H9 (cell line): Measurements from ENCODE around the gene PNRC2. TPM values are rescaled to one million over a fixed set of nuclear protein-coding genes. Genes with fewer than 3 reads are reported as not detected.

ENCODE experiments used
- DNase-seq: peaks from one replicate; pipeline ENCODE4 v3.0.0-alpha.2; 2017
- H2AFZ ChIP-seq: one replicate; pipeline ENCODE4 v1.6.1; 2013; ENCODE audit warnings: mild to moderate bottlenecking, low read length, control low read depth, moderate library complexity
- H2AK5ac ChIP-seq: 2 replicates; pipeline ENCODE4 v1.6.1; 2013; ENCODE audit warnings: low read length, control low read depth, mixed read lengths; ENCODE audit not compliant: insufficient read length
- H2BK120ac ChIP-seq: one replicate; pipeline ENCODE4 v1.6.1; 2013; ENCODE audit warnings: low read depth, mild to moderate bottlenecking, low read length, control low read depth, inconsistent platforms; ENCODE audit not compliant: poor library complexity, severe bottlenecking
- H2BK12ac ChIP-seq: 2 replicates; pipeline ENCODE4 v1.6.1; 2013; ENCODE audit warnings: low read length, control low read depth, mixed read lengths, low read depth; ENCODE audit not compliant: insufficient read length
- H2BK15ac ChIP-seq: 2 replicates; pipeline ENCODE4 v1.6.1; 2013; ENCODE audit warnings: low read depth, low read length, control low read depth
- H2BK20ac ChIP-seq: one replicate; pipeline ENCODE4 v1.6.1; 2013; ENCODE audit warnings: low read depth, mild to moderate bottlenecking, low read length, control low read depth, inconsistent platforms; ENCODE audit not compliant: poor library complexity, severe bottlenecking
- H2BK5ac ChIP-seq: 2 replicates; pipeline ENCODE4 v1.6.1; 2013; ENCODE audit warnings: low read length, control low read depth, mixed read lengths; ENCODE audit not compliant: insufficient read length
- H3K14ac ChIP-seq: 2 replicates; pipeline ENCODE4 v1.6.1; 2013; ENCODE audit warnings: low read length, control low read depth; ENCODE audit not compliant: insufficient read depth
- H3K18ac ChIP-seq: 2 replicates; pipeline ENCODE4 v1.6.1; 2013; ENCODE audit warnings: low read depth, mild to moderate bottlenecking, mixed read lengths, low read length, control low read depth; ENCODE audit not compliant: insufficient read length
- H3K23ac ChIP-seq: 2 replicates; pipeline ENCODE4 v1.6.1; 2013; ENCODE audit warnings: low read length, control low read depth, mixed read lengths, low read depth; ENCODE audit not compliant: insufficient read length
- H3K23me2 ChIP-seq: 2 replicates; pipeline ENCODE4 v1.6.1; 2013; ENCODE audit warnings: low read depth, mild to moderate bottlenecking, mixed read lengths, low read length, control low read depth; ENCODE audit not compliant: insufficient read length, poor library complexity, severe bottlenecking
- H3K27ac ChIP-seq: 2 replicates; pipeline ENCODE4 v1.5.1; 2013; ENCODE audit warnings: low read length, control low read depth, mixed read lengths, low read depth; ENCODE audit not compliant: insufficient read length
- H3K27me3 ChIP-seq: 2 replicates; pipeline ENCODE4 v1.6.1; 2013; ENCODE audit warnings: low read length, control low read depth, inconsistent platforms; ENCODE audit not compliant: insufficient read depth
- H3K4ac ChIP-seq: 2 replicates; pipeline ENCODE4 v1.6.1; 2013; ENCODE audit warnings: low read depth, mild to moderate bottlenecking, control low read depth, inconsistent platforms, low read length, moderate library complexity
- H3K4me1 ChIP-seq: 2 replicates; pipeline ENCODE4 v1.6.1; 2013; ENCODE audit warnings: low read length, control low read depth, inconsistent platforms; ENCODE audit not compliant: insufficient read depth
- H3K4me2 ChIP-seq: 2 replicates; pipeline ENCODE4 v1.6.1; 2013; ENCODE audit warnings: low read length, control low read depth, mixed read lengths; ENCODE audit not compliant: insufficient read length, insufficient read depth
- H3K56ac ChIP-seq: 2 replicates; pipeline ENCODE4 v1.6.1; 2013; ENCODE audit warnings: low read depth, mild to moderate bottlenecking, mixed read lengths, low read length, control low read depth; ENCODE audit not compliant: insufficient read length
- H3K79me1 ChIP-seq: 2 replicates; pipeline ENCODE4 v1.6.1; 2013; ENCODE audit warnings: low read depth, mild to moderate bottlenecking, moderate library complexity, low read length, control low read depth, inconsistent platforms; ENCODE audit not compliant: insufficient read depth, poor library complexity, severe bottlenecking
- H3K79me2 ChIP-seq: 2 replicates; pipeline ENCODE4 v1.6.1; 2013; ENCODE audit warnings: low read length, control low read depth, inconsistent platforms; ENCODE audit not compliant: insufficient read depth
- H3K9ac ChIP-seq: 2 replicates; pipeline ENCODE4 v1.6.1; 2013; ENCODE audit warnings: low read length, control low read depth, mixed read lengths; ENCODE audit not compliant: insufficient read length; ENCODE audit errors: extremely low read depth
- H3K9me3 ChIP-seq: one replicate; pipeline ENCODE4 v1.6.1; 2013; ENCODE audit warnings: low read depth, low read length, inconsistent platforms; ENCODE audit not compliant: control insufficient read depth
- H3T11ph ChIP-seq: one replicate; pipeline ENCODE4 v1.6.1; 2013; ENCODE audit warnings: mild to moderate bottlenecking, low read length, control low read depth, inconsistent platforms
- H4K20me1 ChIP-seq: one replicate; pipeline ENCODE4 v1.6.1; 2013; ENCODE audit not compliant: control insufficient read depth, insufficient read length, insufficient read depth
- H4K5ac ChIP-seq: 2 replicates; pipeline ENCODE4 v1.6.1; 2013; ENCODE audit warnings: low read depth, mild to moderate bottlenecking, mixed read lengths, low read length, control low read depth; ENCODE audit not compliant: insufficient read length
- H4K8ac ChIP-seq: replicated peaks from 2 replicates; pipeline ENCODE4 v1.6.1; 2013; ENCODE audit warnings: low read length, control low read depth, mixed read lengths, low read depth; ENCODE audit not compliant: insufficient read length
- H4K91ac ChIP-seq: 2 replicates; pipeline ENCODE4 v1.6.1; 2013; ENCODE audit warnings: low read depth, mild to moderate bottlenecking, moderate library complexity, mixed read lengths, low read length, control low read depth; ENCODE audit not compliant: insufficient read length
- H3K27ac Mint-ChIP-seq, 3 experiments: 2 replicates in 2 of 3; 3 replicates in 1 of 3; pipeline ENCODE4 v1.8.0; 2020 to 2021; ENCODE audit warnings: mixed read lengths in 3 of 3, mild to moderate bottlenecking in 1 of 3, moderate library complexity in 1 of 3
- H3K27me3 Mint-ChIP-seq: 2 replicates; pipeline ENCODE4 v1.8.0; 2021; ENCODE audit warnings: low read depth, mild to moderate bottlenecking, moderate library complexity, mixed read lengths
- H3K36me3 Mint-ChIP-seq, 3 experiments: 2 replicates in 2 of 3; 3 replicates in 1 of 3; pipeline ENCODE4 v1.8.0; 2020 to 2021; ENCODE audit warnings: low read depth in 3 of 3, mixed read lengths in 3 of 3; ENCODE audit not compliant: insufficient read depth in 1 of 3
- H3K4me1 Mint-ChIP-seq, 2 experiments: 2 replicates each; pipeline ENCODE4 v1.8.0; 2020; ENCODE audit warnings: mixed read lengths in 2 of 2
- H3K4me3 Mint-ChIP-seq, 2 experiments: 2 replicates in 1 of 2; 3 replicates in 1 of 2; pipeline ENCODE4 v1.8.0; 2020 to 2021; ENCODE audit warnings: mild to moderate bottlenecking in 2 of 2, mixed read lengths in 2 of 2, moderate library complexity in 1 of 2
- H3K9me3 Mint-ChIP-seq, 2 experiments: 2 replicates in 1 of 2; 3 replicates in 1 of 2; pipeline ENCODE4 v1.8.0; 2020; ENCODE audit warnings: mild to moderate bottlenecking in 2 of 2, mixed read lengths in 2 of 2, moderate library complexity in 1 of 2
- CTCF ChIP-seq: fragments of 200-600 bp; sonication (generic); conservative IDR thresholded peaks from 3 replicates; pipeline ENCODE4 v1.8.0; 2021; ENCODE audit warnings: antibody characterized with exemption, mild to moderate bottlenecking
- WGBS: extraction: QIAGEN DNeasy Blood & Tissue Kit; methylation state at CpG from one replicate; pipeline ENCODE4 v1.1.7; 2013; ENCODE audit warnings: missing lambda C conversion rate, low lambda C conversion rate, mixed read lengths; ENCODE audit not compliant: insufficient read length; ENCODE audit errors: extremely low coverage; 5-methylcytosine and 5-hydroxymethylcytosine counted together
- total RNA-seq: library from RNA; stranded (reverse); gene quantifications from 2 replicates; pipeline ENCODE4 v1.2.1, GENCODE V29; 2021

PNRC2 gene
- total RNA-seq, 1 experiment from 2014 or later: 87.6 TPM

- H3K56ac ChIP-seq: no peak overlapping the region
- no peaks in the 10 kb centered on the region for H3K23me2 ChIP-seq
- no peak for DNase-seq
- no peak overlapping the region for H3K27ac ChIP-seq
- no peak overlapping the region for H3T11ph ChIP-seq
- H3K9ac ChIP-seq: no peak overlapping the region
- H3K14ac ChIP-seq: no peak overlapping the region
- H2BK20ac ChIP-seq: no peak overlapping the region
- Mint-ChIP-seq H3K4me3 (no peak overlapping the region), H3K4me1 (peaks cover 0 to 4% of the 10 kb centered on the region in 2 experiments; a peak in 1 of 4 replicates), H3K36me3 (peaks cover 0 to 6% (median 1%) of the 10 kb centered on the region in 3 experiments; a peak in 2 of 7 replicates), H3K27ac (no peak overlapping the region; a peak in 1 of 7 replicates), H3K9me3 (peaks cover 2 to 7% of the 10 kb centered on the region in 2 experiments; a peak in 4 of 5 replicates), H3K27me3 (peaks cover 2% of the 10 kb centered on the region)
- H2AK5ac ChIP-seq: no peak overlapping the region
- H2BK5ac ChIP-seq: no peak overlapping the region
- no peak overlapping the region for H3K4ac ChIP-seq
- H2BK120ac ChIP-seq: no peak overlapping the region
- H3K79me1 ChIP-seq: no peaks in the 10 kb centered on the region
- no peak overlapping the region for H2BK12ac ChIP-seq
- H3K79me2 ChIP-seq: no peaks in the 10 kb centered on the region
- no peak overlapping the region for H4K5ac ChIP-seq
- H4K20me1 ChIP-seq: no peaks in the 10 kb centered on the region
- H3K23ac ChIP-seq: no peak overlapping the region
- no peaks in the 10 kb centered on the region for H3K9me3 ChIP-seq
- no peak overlapping the region for H4K91ac ChIP-seq
- no peak overlapping the region for H4K8ac ChIP-seq
- no peaks in the 10 kb centered on the region for H3K27me3 ChIP-seq
- no peak for TF ChIP-seq CTCF
- H3K4me2 ChIP-seq: no peak overlapping the region
- no peak overlapping the region for H2BK15ac ChIP-seq
- H2AFZ ChIP-seq: no peak overlapping the region
- WGBS: no CpG with 5 or more reads among the region's 5 CpGs
- H3K18ac ChIP-seq: no peak overlapping the region
- H3K4me1 ChIP-seq: no peaks in the 10 kb centered on the region
Observed at GRCh38 chr1:23930270-23930669, 29.4 kb upstream of the PNRC2 start.
